GM10248 (cell line): ENCODE results near the gene AP3B1.

ENCODE experiments used
- CTCF ChIA-PET: fragments of 300-600 bp; sonication (Branson Sonifier 250); formaldehyde crosslinking; extraction: SDS; loops from one replicate; lab custom pipeline; 2021; ENCODE audit warnings: antibody characterized with exemption; lab: Yijun Ruan, JAX
- POLR2A ChIA-PET: fragments of 350-650 bp; sonication (Branson Sonifier 250); formaldehyde crosslinking; extraction: SDS; loops from one replicate; lab custom pipeline; 2020; ENCODE audit warnings: antibody characterized with exemption; lab: Yijun Ruan, JAX
- DNase-seq: peaks from one replicate; pipeline ENCODE4 v3.0.0; 2012; ENCODE audit errors: extremely low spot score
- TF ChIP-seq, protein P1 (sequence below): IDR thresholded peaks from 2 replicates; pipeline ENCODE4 v1.5.1; 2012; ENCODE audit warnings: mild to moderate bottlenecking, low read depth; ENCODE audit errors: extremely low read depth, missing control alignments, control extremely low read depth

Gene AP3B1

DNA sequence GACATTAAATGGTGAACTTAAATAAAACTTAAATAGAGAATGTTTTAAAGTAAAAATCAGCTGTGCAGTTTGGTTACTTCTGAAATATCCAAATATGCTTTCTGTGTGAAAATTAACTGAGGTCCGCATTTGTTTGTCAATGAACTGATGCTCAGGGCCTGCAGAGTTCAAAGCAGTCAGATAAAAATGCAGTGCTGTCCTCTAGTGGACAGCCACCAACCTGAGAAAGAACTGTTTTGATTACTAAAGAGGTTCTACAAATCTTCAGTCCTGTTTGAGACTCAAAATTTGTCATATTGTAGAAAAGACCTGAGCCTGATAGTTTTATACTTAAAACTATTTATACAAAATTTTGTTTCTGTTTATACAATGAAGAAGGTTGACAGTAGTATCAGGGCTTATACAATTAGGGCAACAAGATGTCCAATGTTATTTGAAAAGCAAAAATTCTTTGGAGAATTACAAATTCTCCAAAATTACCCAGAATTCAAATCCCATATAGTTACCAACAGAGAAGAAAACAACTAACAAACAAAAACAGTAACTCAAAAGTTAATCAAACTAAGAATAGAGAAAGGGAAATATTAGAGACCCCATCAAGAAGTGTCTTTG lies 286.0 kb downstream of the AP3B1 start:
- ChIA-PET POLR2A (no interaction called here), CTCF (interaction anchor here (1.4 kb wide), 1 partner anchor 26 kb away, joined by 4 read pairs; no protein-coding TSS in a partner anchor)
- DNase-seq = no peak
- TF ChIP-seq, protein P1, sequence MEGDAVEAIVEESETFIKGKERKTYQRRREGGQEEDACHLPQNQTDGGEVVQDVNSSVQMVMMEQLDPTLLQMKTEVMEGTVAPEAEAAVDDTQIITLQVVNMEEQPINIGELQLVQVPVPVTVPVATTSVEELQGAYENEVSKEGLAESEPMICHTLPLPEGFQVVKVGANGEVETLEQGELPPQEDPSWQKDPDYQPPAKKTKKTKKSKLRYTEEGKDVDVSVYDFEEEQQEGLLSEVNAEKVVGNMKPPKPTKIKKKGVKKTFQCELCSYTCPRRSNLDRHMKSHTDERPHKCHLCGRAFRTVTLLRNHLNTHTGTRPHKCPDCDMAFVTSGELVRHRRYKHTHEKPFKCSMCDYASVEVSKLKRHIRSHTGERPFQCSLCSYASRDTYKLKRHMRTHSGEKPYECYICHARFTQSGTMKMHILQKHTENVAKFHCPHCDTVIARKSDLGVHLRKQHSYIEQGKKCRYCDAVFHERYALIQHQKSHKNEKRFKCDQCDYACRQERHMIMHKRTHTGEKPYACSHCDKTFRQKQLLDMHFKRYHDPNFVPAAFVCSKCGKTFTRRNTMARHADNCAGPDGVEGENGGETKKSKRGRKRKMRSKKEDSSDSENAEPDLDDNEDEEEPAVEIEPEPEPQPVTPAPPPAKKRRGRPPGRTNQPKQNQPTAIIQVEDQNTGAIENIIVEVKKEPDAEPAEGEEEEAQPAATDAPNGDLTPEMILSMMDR = peak; percentile 67

DNA sequence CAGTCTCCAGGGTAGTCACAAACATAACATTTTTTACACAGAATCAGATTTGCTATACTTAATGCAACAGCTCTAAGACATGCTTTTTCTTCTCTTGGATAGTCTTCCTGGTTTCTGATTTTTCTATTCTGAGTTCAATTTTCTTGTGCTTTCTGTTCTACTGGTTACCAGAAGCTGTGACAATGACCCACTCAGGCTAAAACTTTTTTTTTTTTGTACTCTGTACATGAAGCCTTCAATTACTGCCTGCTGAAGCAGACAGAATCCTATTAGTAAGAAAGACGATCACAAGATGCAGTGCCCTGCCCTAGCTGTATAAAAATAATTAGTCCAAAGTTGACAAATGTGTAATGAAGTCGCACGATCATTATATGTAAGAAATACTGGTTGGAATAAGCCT lies 287.3 kb downstream of the AP3B1 start:
- TF ChIP-seq, protein P1 = no peak
- POLR2A ChIA-PET = no interaction called here
- DNase-seq = no peak
- CTCF ChIA-PET = interaction anchor here (0.7 to 1.2 kb wide), 3 partner anchors 14 to 140 kb away, joined by 3 to 4 read pairs (median 3); no protein-coding TSS in a partner anchor

DNA sequence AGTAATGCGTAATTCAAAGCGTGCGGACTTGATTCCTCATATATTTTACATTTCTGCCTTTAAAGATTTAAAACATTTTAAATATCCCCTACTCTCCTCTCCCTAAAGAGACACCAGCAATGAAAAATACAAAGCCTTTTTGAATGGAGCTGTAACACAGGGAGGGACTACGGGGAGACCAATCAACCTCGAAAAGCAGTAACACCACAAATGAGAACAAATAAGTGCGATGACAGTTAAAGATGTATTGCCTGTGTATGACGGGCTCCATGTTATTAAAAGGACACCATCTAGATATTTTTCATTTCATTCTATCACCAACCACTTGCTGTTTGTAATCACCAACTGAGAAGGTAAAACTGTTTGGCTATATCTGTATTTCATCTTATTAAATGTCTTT lies 288.0 kb downstream of the AP3B1 start:
- ChIA-PET CTCF (interaction anchor here (1.1 to 1.2 kb wide), 2 partner anchors 19 to 139 kb away, joined by 3 to 4 read pairs; no protein-coding TSS in a partner anchor), POLR2A (no interaction called here)

DNA sequence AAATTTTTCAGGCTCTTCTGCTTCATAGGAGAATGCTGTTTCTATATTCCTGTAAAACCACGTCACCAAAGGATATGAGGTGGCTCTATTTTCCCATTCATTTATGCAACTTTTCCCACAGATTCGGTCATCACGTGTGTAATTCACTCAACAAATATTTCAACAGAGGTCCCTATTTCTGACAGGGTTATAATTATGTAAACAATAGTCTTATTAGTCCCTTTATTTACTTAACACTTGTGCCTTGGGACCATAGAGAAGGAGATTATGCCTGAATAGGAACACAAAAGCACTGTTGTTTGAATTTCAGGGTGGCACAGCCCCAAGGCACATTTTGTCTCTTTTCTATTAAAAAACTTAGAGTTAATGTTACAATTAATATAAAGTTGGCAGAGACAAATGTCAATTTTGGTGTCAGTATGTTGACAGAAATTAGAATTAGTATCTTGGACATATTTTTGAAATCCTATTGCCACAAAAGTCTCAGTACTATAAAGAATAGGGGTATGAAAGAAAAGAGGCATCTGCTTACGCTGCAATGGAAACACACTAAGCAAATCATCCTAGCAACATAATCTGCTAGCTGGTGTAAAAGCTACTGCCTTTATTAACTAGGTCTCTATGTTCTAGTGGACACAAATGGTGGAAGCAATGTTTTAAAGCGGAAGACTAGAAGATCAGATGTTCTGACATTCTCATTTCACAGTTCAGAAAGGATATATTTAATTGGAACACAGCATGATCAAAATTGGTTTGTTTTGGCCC lies 289.3 kb downstream of the AP3B1 start:
- TF ChIP-seq, protein P1 = no peak
- POLR2A ChIA-PET = no interaction called here
- CTCF ChIA-PET = no interaction called here
- DNase-seq = no peak

More for the DNA sequence above, 288.0 kb downstream of the AP3B1 start:
- TF ChIP-seq, protein P1 = no peak
- no peak for DNase-seq

DNA sequence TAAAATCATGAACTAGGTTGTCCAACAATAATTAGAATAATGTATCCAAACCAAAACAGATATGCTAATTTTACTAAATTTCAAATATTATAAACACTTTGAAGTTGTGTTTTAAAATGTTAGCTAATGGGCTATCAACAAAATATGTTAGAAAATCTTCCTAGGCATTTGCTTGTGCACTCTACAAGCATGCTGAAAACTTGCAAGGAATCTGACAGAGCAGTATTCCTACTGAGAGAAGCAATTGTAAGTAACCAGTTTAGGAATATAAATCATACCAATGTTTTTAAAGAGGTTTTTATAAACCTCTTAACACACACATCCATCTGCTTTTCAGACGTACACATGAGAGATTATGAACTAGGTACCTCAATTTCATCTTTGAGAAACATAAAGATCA lies 289.9 kb downstream of the AP3B1 start:
- TF ChIP-seq, protein P1 = no peak
- POLR2A ChIA-PET = no interaction called here
- CTCF ChIA-PET = no interaction called here
- no peak for DNase-seq

DNA sequence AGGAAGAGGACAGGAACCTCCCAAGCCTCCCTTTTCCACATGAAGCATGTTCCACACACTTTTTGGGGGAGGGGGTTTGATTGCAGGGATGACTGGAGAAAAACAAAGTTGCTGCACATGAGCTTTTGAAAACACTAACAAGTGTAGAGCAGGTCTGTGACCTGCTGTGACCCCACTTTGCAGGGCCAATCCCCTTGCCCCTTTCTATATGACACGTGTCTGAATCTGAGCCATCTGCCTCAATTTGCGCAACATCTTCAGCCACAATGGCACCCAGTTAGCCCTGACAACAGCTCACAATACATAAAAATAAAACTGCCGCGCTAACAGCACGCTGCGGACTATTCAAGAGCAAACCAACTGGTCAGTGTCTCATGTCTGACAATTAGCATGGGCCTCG lies 290.6 kb downstream of the AP3B1 start:
- ChIA-PET CTCF (interaction anchor here (1.2 to 1.5 kb wide), 3 partner anchors 9 to 99 kb away, joined by 3 to 4 read pairs (median 3); no protein-coding TSS in a partner anchor), POLR2A (no interaction called here)
- DNase-seq = no peak
- TF ChIP-seq, protein P1 = no peak
